ENCODE data around the gene DNAJC27.

- TF ChIP-seq, protein P1, sequence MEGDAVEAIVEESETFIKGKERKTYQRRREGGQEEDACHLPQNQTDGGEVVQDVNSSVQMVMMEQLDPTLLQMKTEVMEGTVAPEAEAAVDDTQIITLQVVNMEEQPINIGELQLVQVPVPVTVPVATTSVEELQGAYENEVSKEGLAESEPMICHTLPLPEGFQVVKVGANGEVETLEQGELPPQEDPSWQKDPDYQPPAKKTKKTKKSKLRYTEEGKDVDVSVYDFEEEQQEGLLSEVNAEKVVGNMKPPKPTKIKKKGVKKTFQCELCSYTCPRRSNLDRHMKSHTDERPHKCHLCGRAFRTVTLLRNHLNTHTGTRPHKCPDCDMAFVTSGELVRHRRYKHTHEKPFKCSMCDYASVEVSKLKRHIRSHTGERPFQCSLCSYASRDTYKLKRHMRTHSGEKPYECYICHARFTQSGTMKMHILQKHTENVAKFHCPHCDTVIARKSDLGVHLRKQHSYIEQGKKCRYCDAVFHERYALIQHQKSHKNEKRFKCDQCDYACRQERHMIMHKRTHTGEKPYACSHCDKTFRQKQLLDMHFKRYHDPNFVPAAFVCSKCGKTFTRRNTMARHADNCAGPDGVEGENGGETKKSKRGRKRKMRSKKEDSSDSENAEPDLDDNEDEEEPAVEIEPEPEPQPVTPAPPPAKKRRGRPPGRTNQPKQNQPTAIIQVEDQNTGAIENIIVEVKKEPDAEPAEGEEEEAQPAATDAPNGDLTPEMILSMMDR (IDR thresholded peaks at IDR 0.05): no peak
- no peak for TF ChIP-seq EZH2 (IDR thresholded peaks at IDR 0.05; ENCODE audit: borderline replicate concordance, insufficient read depth, low read depth, low read length, poor library complexity, severe bottlenecking)
Measured at GRCh38 chr2:24959761-24960160, 12.0 kb downstream of the DNAJC27 start.

Data from B cell (primary cell).